ENCODE measurements around the gene TARP. TPM values are rescaled to one million over a fixed set of nuclear protein-coding genes. Genes with fewer than 3 reads are reported as not detected.

Gene TARP

DNA sequence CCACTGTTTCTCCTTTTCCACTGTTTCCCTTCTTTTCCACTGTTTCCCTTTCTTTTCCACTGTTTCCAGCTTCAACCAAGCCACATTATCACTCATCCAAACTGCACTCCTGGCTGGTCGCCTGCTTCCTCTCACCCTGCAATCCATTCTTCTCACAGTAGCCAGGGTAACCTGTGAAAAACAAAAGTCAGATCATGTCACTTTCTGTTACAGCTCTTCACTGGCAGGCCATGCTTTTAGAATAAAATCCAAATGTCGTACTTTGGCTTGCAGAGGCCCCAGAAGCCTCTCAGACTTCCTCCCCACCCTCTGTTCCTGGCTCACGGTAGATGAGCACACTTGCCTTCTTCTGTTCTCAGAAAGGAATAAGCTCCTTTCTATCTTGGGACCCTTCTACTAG lies 61.5 kb downstream of the TARP start:
- Mint-ChIP-seq H3K4me1 (ENCODE audit: low read depth) (peaks cover 19% of the 10 kb centered on the region), H3K36me3 (ENCODE audit: low read depth) (peaks cover 10% of the 10 kb centered on the region), H3K27ac (no peak overlapping the region), H3K4me3 (no peak overlapping the region), H3K9me3 (ENCODE audit: insufficient read depth) (no peaks in the 10 kb centered on the region), H3K27me3 (ENCODE audit: low read depth) (no peaks in the 10 kb centered on the region)
- POLR2A ChIA-PET = no interaction called here
- ATAC-seq (no peak), DNase-seq (no peak)
- CTCF ChIA-PET = interaction anchor here (1.0 to 5.5 kb wide), 7 partner anchors 9 to 162 kb away, joined by 3 to 51 read pairs (median 4); no protein-coding TSS in a partner anchor

DNA sequence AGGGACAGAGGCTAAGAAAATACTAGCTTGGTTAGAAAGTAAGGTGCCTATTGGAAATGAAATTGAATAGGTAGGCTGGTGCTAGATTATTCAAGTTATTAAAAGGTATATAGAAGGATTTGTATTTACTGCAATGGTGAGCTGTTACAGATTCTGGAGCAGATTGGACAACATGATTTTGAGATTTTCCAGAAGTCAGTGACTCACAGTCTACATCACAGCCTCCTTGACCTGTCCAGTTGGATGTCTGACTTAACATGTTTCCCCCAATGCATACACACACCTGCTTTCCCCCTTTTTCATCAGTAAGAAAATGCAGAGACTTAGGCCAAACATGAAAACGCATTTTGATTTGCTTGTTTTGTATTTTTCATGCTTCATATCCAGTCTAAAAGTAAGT lies 62.0 kb downstream of the TARP start:
- ChIA-PET POLR2A (no interaction called here), CTCF (interaction anchor here (1.0 to 5.5 kb wide), 7 partner anchors 10 to 163 kb away, joined by 3 to 51 read pairs (median 4); no protein-coding TSS in a partner anchor)
- Mint-ChIP-seq H3K36me3 (ENCODE audit: low read depth) (peaks cover 10% of the 10 kb centered on the region), H3K27me3 (ENCODE audit: low read depth) (no peaks in the 10 kb centered on the region), H3K4me1 (ENCODE audit: low read depth) (peaks cover 14% of the 10 kb centered on the region), H3K4me3 (no peak overlapping the region), H3K27ac (no peak overlapping the region), H3K9me3 (ENCODE audit: insufficient read depth) (no peaks in the 10 kb centered on the region)
- ATAC-seq (no peak), DNase-seq (no peak)

Other genes with a start within 250 kb of the TARP start
- gene STARD3NL, start 95.4 kb downstream of the TARP start, total RNA-seq = 10 to 100 TPM; 24.1 to 25.8 TPM

All from activated CD8-positive, alpha-beta T cell treated with anti-CD3 and anti-CD28 coated beads, Interleukin-2, amount 10 ng/mL, durations not matched to agents 7 days and 5 days (primary cell).